Fibroblast of the aortic adventitia (primary cell): ENCODE results near the gene GLI3. TPM values are rescaled to one million over a fixed set of nuclear protein-coding genes. Genes with fewer than 3 reads are reported as not detected.

Source experiments
- DNase-seq: peaks from one replicate; pipeline ENCODE4 v3.0.0-alpha.2; 2010; ENCODE audit warnings: low read depth
- H3K4me3 ChIP-seq: 2 replicates; pipeline ENCODE4 v1.5.1; 2011; ENCODE audit warnings: low read depth, mild to moderate bottlenecking, control low read depth, low read length, moderate library complexity
- total RNA-seq: library from RNA; depleted of rRNA; stranded (reverse); fragments of >200 nt; gene quantifications from 2 replicates; pipeline ENCODE4 v1.2.3, GENCODE V29; 2012; ENCODE audit warnings: low replicate concordance
- TF ChIP-seq, protein P1 (sequence below): IDR thresholded peaks from 2 replicates; pipeline ENCODE4 v1.5.1; 2011; ENCODE audit warnings: mild to moderate bottlenecking, low read length, control low read depth, inconsistent platforms; ENCODE audit not compliant: insufficient read depth

Gene GLI3
- total RNA-seq, 1 donor, result 7.0 TPM

DNA sequence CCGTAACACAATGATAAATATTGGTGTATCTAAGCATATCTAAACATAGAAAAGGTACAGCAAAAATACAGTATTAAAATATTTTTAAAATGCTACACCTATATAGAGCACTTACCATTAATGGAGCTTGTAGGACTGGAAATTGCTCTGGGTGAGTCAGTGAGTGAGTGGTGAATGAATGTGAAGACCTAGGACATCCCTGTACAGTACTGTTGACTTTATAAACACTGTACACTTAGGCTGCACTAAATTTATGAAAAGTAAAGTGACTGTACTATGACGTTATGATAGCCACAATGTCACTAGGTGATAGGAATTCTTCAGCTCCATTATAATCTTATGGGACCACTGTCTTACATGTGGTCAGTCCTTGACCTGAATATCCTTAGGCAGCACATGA lies 147.0 kb downstream of the GLI3 start:
- no peak overlapping the region for H3K4me3 ChIP-seq
- TF ChIP-seq, protein P1, sequence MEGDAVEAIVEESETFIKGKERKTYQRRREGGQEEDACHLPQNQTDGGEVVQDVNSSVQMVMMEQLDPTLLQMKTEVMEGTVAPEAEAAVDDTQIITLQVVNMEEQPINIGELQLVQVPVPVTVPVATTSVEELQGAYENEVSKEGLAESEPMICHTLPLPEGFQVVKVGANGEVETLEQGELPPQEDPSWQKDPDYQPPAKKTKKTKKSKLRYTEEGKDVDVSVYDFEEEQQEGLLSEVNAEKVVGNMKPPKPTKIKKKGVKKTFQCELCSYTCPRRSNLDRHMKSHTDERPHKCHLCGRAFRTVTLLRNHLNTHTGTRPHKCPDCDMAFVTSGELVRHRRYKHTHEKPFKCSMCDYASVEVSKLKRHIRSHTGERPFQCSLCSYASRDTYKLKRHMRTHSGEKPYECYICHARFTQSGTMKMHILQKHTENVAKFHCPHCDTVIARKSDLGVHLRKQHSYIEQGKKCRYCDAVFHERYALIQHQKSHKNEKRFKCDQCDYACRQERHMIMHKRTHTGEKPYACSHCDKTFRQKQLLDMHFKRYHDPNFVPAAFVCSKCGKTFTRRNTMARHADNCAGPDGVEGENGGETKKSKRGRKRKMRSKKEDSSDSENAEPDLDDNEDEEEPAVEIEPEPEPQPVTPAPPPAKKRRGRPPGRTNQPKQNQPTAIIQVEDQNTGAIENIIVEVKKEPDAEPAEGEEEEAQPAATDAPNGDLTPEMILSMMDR, result no peak
- no peak for DNase-seq

DNA sequence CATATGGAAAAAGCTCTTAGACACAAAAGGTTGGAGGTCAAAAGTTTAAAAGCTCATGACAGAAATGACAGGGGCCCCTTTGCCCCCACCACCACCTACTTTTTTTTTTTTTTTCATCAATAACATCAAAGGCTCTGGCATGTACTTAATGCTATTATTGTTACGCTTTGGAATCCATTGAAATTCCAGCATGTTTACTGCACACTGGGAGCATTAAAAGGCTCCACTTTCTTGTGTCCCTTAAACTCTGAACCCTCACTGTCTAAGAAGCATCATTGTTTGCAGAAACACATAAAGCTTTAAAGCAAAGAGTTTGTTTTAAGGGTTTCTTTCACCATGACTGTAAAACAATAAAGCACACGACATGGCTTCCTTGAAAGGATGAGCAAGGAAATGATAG lies 149.4 kb downstream of the GLI3 start:
- no peak overlapping the region for H3K4me3 ChIP-seq
- TF ChIP-seq, protein P1, result no peak
- no peak for DNase-seq

DNA sequence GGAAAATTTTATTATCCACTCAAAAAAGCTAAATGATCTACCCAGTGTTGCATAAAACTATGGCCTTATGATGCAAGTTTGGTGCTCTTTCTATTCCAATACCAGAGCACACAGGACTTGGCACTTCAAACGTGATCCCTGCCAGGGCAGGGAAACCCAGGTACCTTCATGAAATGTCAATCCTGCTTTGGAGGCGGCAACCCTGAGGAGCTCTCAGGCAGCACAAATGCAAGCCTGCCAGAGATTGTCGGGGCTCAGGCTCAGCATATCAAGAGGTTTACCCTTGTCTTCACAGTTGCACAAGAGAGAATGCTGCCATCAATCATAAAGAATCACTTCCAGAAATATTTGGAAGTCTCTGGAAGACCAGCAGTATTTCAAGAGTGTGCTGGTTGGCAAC lies 151.5 kb downstream of the GLI3 start:
- no peak for DNase-seq
- TF ChIP-seq, protein P1, result no peak
- H3K4me3 ChIP-seq, result no peak overlapping the region

DNA sequence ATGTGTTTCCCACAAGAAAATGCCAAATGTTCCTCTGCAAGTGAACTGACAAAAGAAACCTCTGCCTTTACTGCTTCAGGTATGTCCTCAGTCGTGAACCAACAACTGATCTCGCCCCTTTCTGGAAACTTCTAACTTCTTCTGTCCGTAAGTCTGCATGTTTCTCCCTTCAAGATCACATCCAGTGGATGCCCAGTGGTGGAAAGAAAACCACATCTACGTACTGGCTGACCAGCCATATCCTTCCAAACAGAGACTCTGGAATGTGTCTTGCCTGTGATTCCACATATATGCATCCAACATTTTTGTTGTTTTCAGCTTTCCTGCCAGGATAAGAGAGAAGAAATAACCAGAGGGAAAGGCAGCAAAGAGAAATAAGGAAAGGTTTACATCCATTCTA lies 152.7 kb downstream of the GLI3 start:
- DNase-seq, result no peak
- H3K4me3 ChIP-seq, result no peak overlapping the region
- TF ChIP-seq, protein P1, result no peak

DNA sequence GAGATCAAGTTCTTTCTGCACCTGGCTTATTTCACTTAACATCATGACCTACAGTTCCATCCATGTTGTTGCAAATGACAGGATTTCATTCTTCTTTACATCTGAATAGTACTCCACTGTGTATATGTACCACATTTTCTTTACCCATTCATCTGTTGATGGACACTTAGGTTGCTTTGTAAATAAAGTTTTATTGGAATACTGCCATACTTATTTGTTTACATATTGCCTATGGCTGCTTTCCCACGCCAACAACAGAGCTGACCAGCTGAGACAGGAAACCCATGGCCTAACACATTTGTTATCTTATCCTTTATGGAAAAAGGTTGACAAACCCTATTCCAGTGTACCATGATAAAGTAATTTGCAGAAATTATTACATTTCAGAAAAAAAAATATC lies 153.7 kb downstream of the GLI3 start:
- no peak overlapping the region for H3K4me3 ChIP-seq
- TF ChIP-seq, protein P1, result no peak
- no peak for DNase-seq

DNA sequence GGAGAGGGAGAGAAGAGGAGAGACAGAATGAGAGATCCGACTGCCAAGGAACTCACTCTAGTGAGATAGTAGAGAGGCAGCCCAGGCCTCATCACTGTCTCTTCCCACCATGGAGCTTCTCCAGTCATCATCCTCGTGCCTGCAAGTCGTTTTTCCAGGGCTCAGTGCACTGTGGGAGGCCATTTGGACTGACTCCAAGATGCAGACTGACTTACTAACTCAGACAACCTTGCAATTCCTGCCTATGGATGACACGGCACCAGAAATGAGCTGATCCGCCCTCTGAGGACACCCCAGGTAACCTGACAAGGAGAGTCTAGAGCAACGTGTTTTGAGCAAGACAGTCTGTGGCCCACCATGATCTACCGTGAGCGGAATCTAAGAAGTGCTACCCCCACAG lies 154.9 kb downstream of the GLI3 start:
- DNase-seq, result no peak
- TF ChIP-seq, protein P1, result no peak
- no peak overlapping the region for H3K4me3 ChIP-seq

DNA sequence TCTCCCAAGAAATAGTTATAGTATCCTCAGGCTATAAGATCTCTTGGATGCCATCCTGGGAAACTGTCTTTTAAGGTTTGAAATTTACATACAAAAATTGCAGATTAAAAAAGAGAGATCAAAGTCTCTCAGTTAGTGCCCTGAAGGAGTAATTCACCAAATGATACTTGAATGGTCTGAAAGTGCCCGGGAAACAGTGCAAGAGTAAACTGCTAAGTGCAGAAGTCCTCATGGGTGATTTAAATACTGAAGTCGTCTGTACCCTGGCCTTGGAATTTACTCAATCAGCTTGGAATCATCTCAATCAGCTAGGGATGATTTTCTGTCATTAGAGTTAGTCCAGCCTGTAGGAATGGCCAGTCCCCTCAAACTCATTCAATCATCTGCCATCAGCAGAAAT lies 155.3 kb downstream of the GLI3 start:
- no peak for DNase-seq
- TF ChIP-seq, protein P1, result no peak
- H3K4me3 ChIP-seq, result no peak overlapping the region
